SK-N-MC (cell line): ENCODE results near the gene ODF4.
"Not testable (repeated sequence)": the region's sequence is repeated elsewhere in the genome, so short reads cannot be mapped to it uniquely, and the experiment has no call there.

ENCODE experiments used
- DNase-seq: peaks from one replicate; pipeline ENCODE4 v3.0.0-alpha.2; 2011; ENCODE audit warnings: low read depth, low spot score
- H3K27ac ChIP-seq: fragments of 200-600 bp; sonication (generic); 2 replicates; pipeline ENCODE4 v1.5.1; 2016; ENCODE audit warnings: mixed run types
- H3K36me3 ChIP-seq: fragments of 200-600 bp; sonication (generic); 2 replicates; pipeline ENCODE4 v1.6.1; 2017; ENCODE audit warnings: antibody characterized with exemption, low read length, mixed read lengths; ENCODE audit not compliant: insufficient read depth
- H3K4me3 ChIP-seq: fragments of 200-600 bp; sonication (generic); 2 replicates; pipeline ENCODE4 v1.5.1; 2016
- H3K9ac ChIP-seq: fragments of 200-600 bp; sonication (generic); 2 replicates; pipeline ENCODE4 v1.8.0; 2017; ENCODE audit warnings: mixed run types, mixed read lengths; ENCODE audit not compliant: insufficient read length
- H3K9me3 ChIP-seq: fragments of 200-600 bp; sonication (generic); 2 replicates; pipeline ENCODE4 v1.6.1; 2017; ENCODE audit warnings: low read depth, mild to moderate bottlenecking, antibody characterized with exemption, low read length, moderate library complexity, mixed read lengths
- EZH2 ChIP-seq: fragments of 200-600 bp; sonication (generic); IDR thresholded peaks from one replicate; pipeline ENCODE4 v1.6.1; 2017; ENCODE audit warnings: antibody characterized with exemption
- FOXP2 ChIP-seq: optimal IDR thresholded peaks from 2 replicates; pipeline ENCODE3; 2011; ENCODE audit warnings: mild to moderate bottlenecking, moderate library complexity; ENCODE audit not compliant: insufficient read depth; ENCODE audit errors: extremely low read length, control extremely low read depth
- POLR2AphosphoS5 ChIP-seq: IDR thresholded peaks from 2 replicates; pipeline ENCODE4 v1.6.1; 2012; ENCODE audit warnings: mild to moderate bottlenecking, low read depth, low read length, borderline replicate concordance

ODF4 gene

GRCh38 chr17:8392674-8393469, 53.2 kb downstream of the ODF4 start:
- Histone ChIP-seq H3K4me3 (no peak overlapping the region), H3K9ac (no peak overlapping the region), H3K9me3 (no peaks in the 10 kb centered on the region), H3K27ac (no peak overlapping the region), H3K36me3 (no peaks in the 10 kb centered on the region)
- no peak for DNase-seq
- TF ChIP-seq POLR2AphosphoS5 (no peak), EZH2 (no peak), FOXP2 (no peak)

GRCh38 chr17:8393470-8394231, 54.0 kb downstream of the ODF4 start:
- TF ChIP-seq POLR2AphosphoS5 (no peak), EZH2 (no peak), FOXP2 (no peak)
- DNase-seq: no peak
- H3K36me3 ChIP-seq: no peaks in the 10 kb centered on the region
- H3K9me3 ChIP-seq: no peaks in the 10 kb centered on the region
- no peak overlapping the region for H3K27ac ChIP-seq
- H3K4me3 ChIP-seq: no peak overlapping the region
- no peak overlapping the region for H3K9ac ChIP-seq

GRCh38 chr17:8394497-8394896, 54.9 kb downstream of the ODF4 start:
- H3K36me3 ChIP-seq, DNase-seq, H3K9ac ChIP-seq, H3K9me3 ChIP-seq, H3K27ac ChIP-seq, H3K4me3 ChIP-seq: not testable (repeated sequence)
